HG03175 (cell line): ENCODE measurements around the gene ADA.
A peak's percentile ranks its signal among the peaks of the same experiment; 100 is the strongest.
"Not testable (repeated sequence)": the region's sequence is repeated elsewhere in the genome, so short reads cannot be mapped to it uniquely, and the experiment has no call there.

Source experiments
- ATAC-seq: cut with Tn5 transposase; IDR thresholded peaks from one replicate; pipeline ENCODE4 v1.9.1; 2021; ENCODE audit warnings: mild to moderate bottlenecking, moderate library complexity; ENCODE audit not compliant: unreplicated experiment

Gene ADA

GRCh38 chr20:44651684-44652423 is at the start of gene ADA:
Gene ADA, minus strand, starts transcription at chr20:44651699. Its CDS starts 92 bp downstream, at chr20:44651607.
- ATAC-seq = peak; percentile 35

GRCh38 chr20:44700306-44700705 is 48.8 kb upstream of the ADA start:
- no peak for ATAC-seq

GRCh38 chr20:44698351-44698750 is 46.9 kb upstream of the ADA start:
- ATAC-seq = no peak

- ATAC-seq = not testable (repeated sequence)
Observed at GRCh38 chr20:44697041-44697440, 45.5 kb upstream of the ADA start.

GRCh38 chr20:44696315-44696714 is 44.8 kb upstream of the ADA start:
- no peak for ATAC-seq

GRCh38 chr20:44695674-44696300 is 44.3 kb upstream of the ADA start:
- ATAC-seq = no peak

- no peak for ATAC-seq
Observed at GRCh38 chr20:44695295-44695673, 43.8 kb upstream of the ADA start.

- ATAC-seq = no peak
Observed at GRCh38 chr20:44694159-44694558, 42.7 kb upstream of the ADA start.

- ATAC-seq = no peak
Observed at GRCh38 chr20:44693627-44694026, 42.1 kb upstream of the ADA start.

- ATAC-seq = no peak
Observed at GRCh38 chr20:44692932-44693480, 41.5 kb upstream of the ADA start.

- ATAC-seq = no peak
Observed at GRCh38 chr20:44691424-44692423, 40.2 kb upstream of the ADA start.

- no peak for ATAC-seq
Observed at GRCh38 chr20:44690781-44691423, 39.4 kb upstream of the ADA start.

- ATAC-seq = no peak
Observed at GRCh38 chr20:44689809-44690208, 38.3 kb upstream of the ADA start.

GRCh38 chr20:44688053-44688625 is 36.6 kb upstream of the ADA start:
- no peak for ATAC-seq

GRCh38 chr20:44686934-44687333 is 35.4 kb upstream of the ADA start:
- ATAC-seq = no peak

- no peak for ATAC-seq
Observed at GRCh38 chr20:44684047-44684967, 32.8 kb upstream of the ADA start.

GRCh38 chr20:44683263-44684046 is 32.0 kb upstream of the ADA start:
- peak; percentile 51 for ATAC-seq

GRCh38 chr20:44681796-44682566 is 30.5 kb upstream of the ADA start:
- no peak for ATAC-seq
